ENCODE results near the gene TBC1D23.
A peak's percentile ranks its signal among the peaks of the same experiment; 100 is the strongest.

GRCh38 chr3:100269410-100270214 is 8.8 kb downstream of the TBC1D23 start:
- TF ChIP-seq CTCF (IDR thresholded peaks at IDR 0.05) (no peak), POLR2AphosphoS5 (IDR thresholded peaks at IDR 0.05) (peak in 1 of 3 donors; percentile 54), POLR2A (IDR thresholded peaks at IDR 0.05) (no peak), EP300 (IDR thresholded peaks at IDR 0.05) (no peak)

Measured in stomach (tissue), 4 donors.